Mucosa of descending colon (tissue), 3 donors: ENCODE measurements around the gene GSE1. TPM values are rescaled to one million over a fixed set of nuclear protein-coding genes. Genes with fewer than 3 reads are reported as not detected.

Experiments
- ATAC-seq: fragments of 200-7000 bp; cut with Tn5 transposase; one replicate; pipeline ENCODE4 v1.9.1; 2020; ENCODE audit warnings: mild to moderate bottlenecking, moderate library complexity
- DNase-seq, 3 donors: peaks; one replicate each; pipeline ENCODE4 v3.0.0-alpha.2; 2020
- H3K36me3 ChIP-seq: fragments of 200-600 bp; one replicate; pipeline ENCODE4 v1.8.0; 2021; ENCODE audit warnings: low read depth, mild to moderate bottlenecking
- H3K4me1 ChIP-seq: fragments of 200-600 bp; one replicate; pipeline ENCODE4 v1.8.0; 2021; ENCODE audit warnings: low read depth, mild to moderate bottlenecking
- H3K4me3 ChIP-seq: fragments of 200-600 bp; one replicate; pipeline ENCODE4 v1.8.0; 2021; ENCODE audit warnings: mild to moderate bottlenecking
- H3K9me3 ChIP-seq: fragments of 200-600 bp; one replicate; pipeline ENCODE4 v1.8.0; 2021; ENCODE audit warnings: mild to moderate bottlenecking
- CTCF ChIP-seq: fragments of 200-600 bp; IDR thresholded peaks from one replicate; pipeline ENCODE4 v1.8.0; 2022; ENCODE audit warnings: antibody characterized with exemption, mild to moderate bottlenecking
- intact Hi-C, 2 donors: fragments of 100-400 bp; cut with DNase I in 1 of 2; cut with micrococcal nuclease in 1 of 2; formaldehyde crosslinking; loops; one replicate each; pipeline versions ENCODE4 v1.11.0 to v1.11.1; 2022; cut with DNase I, micrococcal nuclease
- total RNA-seq, 3 donors: library from RNA; stranded (reverse); fragmentation: NEBNext Ultra II Directional in 2 of 3; extraction: Animal tissue kit (Norgen Biotek cat#: 25700) in 2 of 3; gene quantifications; one replicate each; pipeline versions ENCODE4 v1.2.1 to v1.2.4, GENCODE V29; 2021 to 2023
- donor health status: DM: no; HTN: no; CAD: no; lungs with moderate emphysema.
- donor health status: DM: no; HTN: no; CAD: no.
- donor health status: DM: no; HTN: yes; CAD: no.

The GSE1 gene
- total RNA-seq, 3 donors from 2014 or later: 107 to 122 (median 107) TPM

GRCh38 chr16:85593494-85594221, 19.5 kb upstream of the GSE1 start:
- Histone ChIP-seq H3K9me3 (no peaks in the 10 kb centered on the region), H3K4me3 (no peak overlapping the region), H3K36me3 (no peaks in the 10 kb centered on the region), H3K4me1 (peaks cover 3% of the 10 kb centered on the region)
- ATAC-seq: no peak
- DNase-seq: no peak
- no peak for TF ChIP-seq CTCF
- intact Hi-C loops: no loop called here

DNA sequence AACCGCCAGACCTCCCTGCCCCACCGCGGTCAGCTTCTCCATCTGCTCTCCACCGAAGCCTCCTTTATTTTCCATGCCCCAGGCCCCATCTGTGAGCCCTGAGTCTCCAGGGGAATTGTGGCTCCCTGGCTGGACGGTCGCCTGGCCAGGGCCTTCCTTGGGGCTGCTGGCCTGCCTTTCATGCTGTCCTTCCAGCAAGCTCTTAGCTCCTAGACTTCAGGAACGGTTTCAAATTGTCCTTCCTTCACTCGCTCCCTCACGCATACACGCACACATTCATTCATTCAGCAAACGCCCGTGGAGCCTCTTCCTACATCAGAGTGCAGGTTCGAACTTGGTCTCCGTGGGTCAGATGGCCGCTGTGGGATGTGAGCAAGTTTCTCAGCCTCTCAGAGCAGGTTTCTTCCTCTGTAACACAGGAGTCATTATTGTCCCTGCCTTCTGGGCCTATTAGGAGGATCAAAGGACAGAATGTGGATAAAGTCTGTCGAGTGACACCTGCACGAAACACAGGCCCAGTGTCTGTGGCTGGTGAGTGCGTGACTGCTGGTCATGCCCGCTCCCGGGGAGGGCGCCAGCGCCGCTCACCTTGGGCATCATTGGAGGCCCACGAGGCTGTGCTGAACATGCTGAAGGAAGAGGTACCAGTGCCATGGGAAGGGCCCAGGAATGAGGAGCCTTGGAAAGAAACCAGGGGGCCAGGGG, 18.7 kb upstream of the GSE1 start:
- Histone ChIP-seq H3K4me1 (peaks cover 3% of the 10 kb centered on the region), H3K4me3 (no peak overlapping the region), H3K9me3 (no peaks in the 10 kb centered on the region), H3K36me3 (no peaks in the 10 kb centered on the region)
- DNase-seq: no peak
- ATAC-seq: no peak
- no peak for TF ChIP-seq CTCF
- intact Hi-C loops: no loop called here

DNA sequence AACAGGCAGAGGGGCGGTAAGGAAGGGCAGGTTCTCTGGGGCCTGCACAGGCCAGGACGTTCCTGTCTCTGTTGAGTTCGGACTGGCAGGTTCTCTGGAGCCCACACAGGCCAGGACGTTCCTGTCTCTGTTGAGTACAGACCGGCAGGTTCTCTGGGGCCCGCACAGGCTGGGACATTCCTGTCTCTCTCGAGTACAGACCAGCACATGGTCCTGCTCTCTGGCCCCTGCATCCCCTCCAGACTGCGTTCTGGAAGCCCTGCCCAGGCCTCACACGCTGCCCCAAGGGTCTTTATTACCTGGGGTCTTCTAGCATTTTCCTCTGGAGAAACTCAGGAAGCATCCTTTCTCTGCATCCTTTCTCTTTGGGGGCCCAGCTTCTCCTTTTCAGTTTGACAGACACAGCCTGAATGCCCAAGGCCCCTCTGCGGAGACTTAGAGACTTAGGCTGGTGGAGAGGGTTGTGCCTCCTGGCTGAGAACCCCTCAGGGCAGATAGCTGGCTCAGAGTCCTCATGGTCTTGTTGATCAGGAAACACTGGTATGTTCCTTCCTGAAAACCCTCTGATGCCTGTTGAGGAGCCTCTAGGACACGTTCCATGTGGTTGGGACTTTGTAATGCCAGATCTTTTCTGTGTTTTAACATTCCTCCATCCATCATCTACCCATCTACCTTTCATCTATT, 18.0 kb upstream of the GSE1 start:
- ATAC-seq (no peak), DNase-seq (no peak)
- peaks cover 3% of the 10 kb centered on the region for H3K4me1 ChIP-seq
- intact Hi-C loops: no loop called here
- no peaks in the 10 kb centered on the region for H3K9me3 ChIP-seq
- TF ChIP-seq CTCF: no peak
- H3K4me3 ChIP-seq: no peak overlapping the region
- H3K36me3 ChIP-seq: no peaks in the 10 kb centered on the region

DNA sequence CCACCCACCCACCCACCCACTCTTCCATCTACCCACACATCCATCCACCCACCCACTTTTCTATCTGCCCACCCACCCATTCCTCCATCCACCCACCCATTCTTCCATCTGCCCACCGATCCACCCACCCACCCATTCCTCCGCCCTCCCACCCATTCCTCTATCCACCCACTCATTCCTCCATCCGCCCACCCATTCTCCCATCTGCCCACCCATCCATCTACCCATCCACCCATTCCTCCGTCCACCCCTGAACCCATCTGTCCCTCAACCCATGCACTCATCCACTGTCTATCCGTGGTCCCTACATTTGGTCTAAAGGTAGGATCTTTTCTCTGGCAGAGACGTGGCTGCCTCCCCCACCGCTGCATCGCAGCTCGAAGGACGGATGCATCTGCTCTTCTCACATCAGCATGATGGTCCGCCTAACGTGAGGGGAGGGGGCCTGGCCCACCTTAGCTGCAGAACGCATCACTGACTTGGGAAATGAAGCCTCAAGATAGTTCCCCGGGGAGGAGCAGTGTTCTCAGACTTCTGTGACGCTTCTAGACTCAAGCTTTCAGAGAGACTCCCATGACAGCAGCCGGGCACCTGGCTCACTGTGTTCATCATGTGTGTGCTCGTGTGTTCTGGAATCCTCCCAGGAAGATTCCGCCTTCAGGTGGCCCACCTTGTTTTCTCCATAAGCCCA, 17.2 kb upstream of the GSE1 start:
- no peak for ATAC-seq

More for the DNA sequence above, 17.2 kb upstream of the GSE1 start:
- Histone ChIP-seq H3K4me3 (no peak overlapping the region), H3K36me3 (no peaks in the 10 kb centered on the region), H3K4me1 (peaks cover 3% of the 10 kb centered on the region), H3K9me3 (no peaks in the 10 kb centered on the region)
- DNase-seq: no peak
- intact Hi-C loops: no loop called here
- no peak for TF ChIP-seq CTCF
